NCI-H1417 (cell line): ENCODE data around the gene GGT5.
"Not testable (repeated sequence)": the region's sequence is repeated elsewhere in the genome, so short reads cannot be mapped to it uniquely, and the experiment has no call there.

Source experiments
- DNase-seq, 3 experiments: peaks; one replicate each; lab custom pipeline; 2025; lab: John Stamatoyannopoulos, UW

Gene GGT5

DNA sequence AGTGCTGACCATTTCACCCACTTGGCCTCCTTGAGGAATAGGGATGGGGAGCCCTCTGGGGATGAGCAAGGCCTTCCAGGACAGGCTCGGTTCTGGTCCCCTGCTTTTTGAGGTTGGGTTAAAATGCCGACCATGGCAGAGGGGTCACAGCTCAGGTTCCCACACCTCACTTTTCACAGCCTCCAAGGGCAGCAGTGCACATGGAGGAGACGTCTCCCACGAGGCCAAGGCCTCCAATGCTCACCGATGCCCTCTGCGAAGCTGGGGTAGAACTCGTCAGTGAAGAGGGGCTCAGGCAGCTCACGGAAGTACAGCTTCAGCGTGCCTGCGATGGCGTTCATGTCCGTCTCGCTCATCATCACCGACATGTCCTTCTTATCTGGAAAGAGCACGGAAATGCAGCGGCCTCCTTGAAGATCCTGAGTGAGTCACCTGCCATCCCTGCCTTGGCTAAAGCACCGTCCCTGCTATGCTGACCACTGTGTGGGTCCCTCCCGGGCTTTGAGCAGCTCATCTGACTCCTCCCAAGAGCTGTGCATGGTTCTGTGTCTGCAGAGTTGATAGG, 17.4 kb upstream of the GGT5 start:
- DNase-seq, result not testable (repeated sequence)

DNA sequence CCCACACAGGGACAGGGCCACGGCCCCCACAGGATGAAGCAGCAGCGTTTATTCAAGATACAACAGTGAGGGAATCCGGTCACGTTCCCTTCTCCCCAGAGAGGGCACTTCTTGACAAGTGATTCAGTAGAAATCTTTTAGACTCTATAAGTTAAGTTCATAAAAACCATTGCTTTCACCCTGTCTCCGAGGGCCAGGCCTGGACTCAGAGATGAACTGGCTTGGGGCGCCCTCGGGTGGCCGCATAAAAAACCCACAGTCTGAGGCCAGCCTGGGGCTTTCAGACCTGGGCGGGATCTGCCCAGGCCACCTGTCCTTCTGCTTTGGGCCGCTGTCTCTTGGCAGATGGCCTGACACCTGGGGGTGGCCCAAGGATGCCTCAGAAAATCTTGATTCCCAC, 14.6 kb upstream of the GGT5 start:
- DNase-seq, result peak in 2 of 3 experiments; percentile 6 to 55

DNA sequence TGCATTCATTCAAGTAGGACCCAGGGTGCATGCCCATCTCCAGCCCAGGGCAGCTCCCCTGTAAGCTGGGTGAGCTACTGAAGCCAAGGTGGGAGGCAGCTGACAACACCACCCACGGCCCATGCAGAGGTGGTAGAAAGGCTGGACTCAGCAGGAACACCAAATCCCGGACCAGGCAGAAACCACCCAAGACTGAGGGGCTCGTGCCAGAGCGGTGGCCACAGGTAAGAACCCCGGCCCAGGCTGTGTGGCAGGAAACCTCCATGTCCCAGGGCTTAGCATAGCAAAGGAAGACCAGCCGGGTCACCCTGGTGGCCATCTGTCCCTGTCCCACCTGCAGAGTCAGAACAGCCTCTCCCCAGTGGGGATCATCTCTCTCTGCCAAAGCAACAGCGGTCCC, 11.9 kb upstream of the GGT5 start:
- DNase-seq, result not testable (repeated sequence)

DNA sequence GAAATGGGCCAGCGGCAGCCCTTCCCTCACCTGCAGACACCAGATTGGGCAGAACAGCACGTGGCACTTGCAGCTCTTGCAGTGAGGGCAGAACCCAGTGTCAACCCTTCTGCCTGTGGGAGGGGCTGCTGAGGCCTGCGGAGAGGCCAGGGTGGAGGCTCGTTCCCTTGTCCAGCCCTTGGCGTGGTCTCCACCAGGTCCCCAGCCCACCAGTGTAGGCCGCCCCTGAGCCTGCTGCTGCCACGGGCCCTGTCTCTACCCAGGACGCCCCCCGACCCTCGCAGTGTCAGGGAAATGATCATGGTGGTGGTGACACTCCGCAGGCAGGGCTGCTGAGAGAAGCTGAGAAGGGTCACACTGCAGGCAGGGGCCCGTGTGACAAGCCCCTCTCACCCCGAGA, 11.3 kb upstream of the GGT5 start:
- DNase-seq, result not testable (repeated sequence)

DNA sequence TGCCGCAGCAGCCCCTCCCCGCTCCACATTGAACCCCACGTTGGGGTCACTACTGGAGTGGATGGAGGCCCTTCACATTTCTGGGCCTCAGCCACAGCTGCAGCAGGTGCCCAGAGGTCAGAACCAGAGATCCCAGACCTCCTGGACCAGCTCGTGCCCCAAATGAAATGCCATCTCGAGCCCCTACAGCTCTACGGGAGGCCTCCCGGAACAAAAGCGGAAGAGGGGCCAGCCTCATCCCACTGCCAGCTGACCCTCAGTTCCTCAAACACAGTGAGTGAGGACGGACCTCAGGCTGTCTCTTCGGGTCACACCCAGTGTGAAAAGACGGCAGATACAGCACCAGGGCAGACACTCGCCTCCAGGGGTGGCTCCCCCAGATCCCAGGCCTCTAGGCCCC, 8.2 kb upstream of the GGT5 start:
- not testable (repeated sequence) for DNase-seq

DNA sequence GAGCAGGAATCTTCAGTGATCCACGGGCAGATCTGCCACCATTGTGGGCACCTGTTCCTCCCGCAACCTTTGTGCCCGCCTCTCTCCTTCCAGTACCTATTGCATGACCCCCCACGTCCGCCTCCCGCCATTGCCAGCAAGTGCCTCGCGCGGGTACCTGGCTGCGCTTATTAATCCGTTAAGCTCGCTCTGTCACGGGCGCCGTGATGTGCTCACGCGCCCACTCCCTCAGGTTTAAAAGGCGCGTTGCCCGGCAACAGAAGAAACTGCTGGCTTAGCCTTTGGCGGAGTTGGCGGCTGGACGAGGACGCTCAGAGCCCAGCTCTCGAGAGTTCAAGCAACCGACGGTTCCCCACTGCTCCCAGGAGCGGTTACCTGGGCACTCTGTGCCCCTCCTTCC, 6.4 kb upstream of the GGT5 start:
- not testable (repeated sequence) for DNase-seq

DNA sequence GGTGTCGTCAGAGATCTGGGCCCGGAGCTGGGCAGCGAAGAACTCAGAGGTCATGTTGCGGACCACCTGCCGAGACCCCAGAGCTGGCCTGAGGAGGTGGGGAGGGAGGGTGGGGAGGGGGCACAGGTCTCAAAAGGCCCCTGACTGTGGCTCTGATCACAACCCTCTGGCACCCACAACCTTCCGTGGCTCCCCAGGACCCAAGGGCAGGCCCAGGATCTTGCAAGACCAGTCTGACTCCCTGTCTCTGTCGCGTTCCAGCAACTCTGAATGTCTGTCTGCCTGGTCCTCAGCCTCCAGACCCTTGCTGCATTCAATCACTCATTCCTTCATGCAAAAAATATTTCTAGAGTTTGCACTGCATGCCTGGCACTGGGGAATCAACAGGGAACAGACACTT, 4.5 kb upstream of the GGT5 start:
- DNase-seq, result not testable (repeated sequence)

DNA sequence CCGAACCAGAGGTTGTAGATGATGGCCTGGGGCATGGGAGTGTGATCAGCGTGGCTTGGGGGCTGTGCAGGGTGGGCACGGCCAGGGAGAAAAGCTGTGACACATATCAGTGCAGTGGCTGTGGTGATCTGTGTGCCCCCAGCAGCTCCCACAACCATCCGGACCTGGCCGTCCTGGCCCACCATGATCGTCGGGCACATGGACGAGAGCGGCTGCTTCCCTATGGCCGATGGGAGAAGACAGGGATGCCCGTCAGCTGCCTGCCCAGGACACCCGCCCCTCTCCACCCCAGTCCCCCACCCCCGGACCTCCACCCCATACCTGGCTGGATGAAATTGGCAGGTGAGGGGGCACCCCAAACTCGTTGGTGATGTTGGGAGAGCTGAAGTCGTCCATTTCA, 3.7 kb upstream of the GGT5 start:
- not testable (repeated sequence) for DNase-seq

DNA sequence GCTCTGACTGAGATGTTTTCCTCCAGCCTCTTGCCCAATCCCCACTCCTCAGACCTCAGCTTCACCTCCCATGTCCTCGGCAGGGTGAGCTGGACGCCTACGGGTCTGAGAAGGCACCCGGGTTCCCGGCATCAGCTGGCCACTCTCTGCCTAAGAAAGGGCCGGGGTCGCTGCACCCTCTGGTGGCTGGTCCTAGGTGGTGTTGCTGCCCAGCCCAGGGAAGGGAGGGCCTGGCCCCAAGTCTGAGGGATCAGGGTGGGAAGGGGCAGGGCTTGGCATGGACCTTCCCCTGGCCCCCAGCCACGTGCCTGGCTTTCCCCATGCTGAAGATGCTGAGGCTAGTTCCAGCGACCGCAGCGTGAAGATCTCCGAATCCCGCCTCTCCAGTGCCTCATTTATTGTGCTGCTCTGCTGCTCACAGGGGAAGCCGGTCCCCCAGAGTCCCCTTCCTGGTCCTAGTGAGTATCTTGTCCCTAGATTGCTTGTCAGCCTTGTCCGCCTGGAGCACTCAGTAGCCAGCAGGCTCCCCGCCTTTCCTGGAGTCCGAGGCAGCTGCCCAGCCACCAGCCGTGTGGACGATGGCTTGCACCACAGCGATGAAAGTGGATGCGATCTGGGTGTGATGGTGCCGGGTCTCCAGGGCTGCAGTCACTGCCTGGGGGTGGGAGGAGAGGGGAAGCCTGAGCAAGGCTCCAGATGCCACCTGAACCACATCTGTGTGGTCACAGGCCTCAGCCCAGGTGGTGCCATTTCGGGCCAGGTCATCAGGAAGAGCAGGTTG, 2.9 kb upstream of the GGT5 start:
- peak; percentile 7 to 63 (median 27) for DNase-seq

DNA sequence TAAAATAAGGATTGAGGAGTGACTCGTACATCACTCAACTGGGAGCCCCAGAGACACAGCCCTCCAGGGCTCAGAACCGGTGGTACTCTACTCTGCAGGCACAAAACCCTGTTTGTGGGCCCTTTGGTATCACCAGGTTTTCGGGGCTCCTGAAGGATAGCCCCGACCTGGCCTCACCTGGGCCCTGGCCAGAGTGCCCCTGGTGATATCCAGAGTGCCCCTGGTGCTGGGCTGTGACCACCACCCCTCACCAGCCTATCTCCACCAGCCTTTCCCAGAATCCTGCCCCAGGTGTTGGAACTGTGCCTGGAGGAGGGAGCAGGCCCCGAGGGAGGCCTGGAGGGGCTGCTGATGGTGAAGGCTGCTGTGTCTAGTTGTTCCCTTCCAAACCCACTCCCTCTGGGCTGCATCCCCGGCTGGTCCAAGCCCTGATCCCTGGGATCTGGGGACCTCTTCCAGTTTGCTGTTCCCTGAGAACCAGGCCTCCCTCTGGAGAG, 2.2 kb upstream of the GGT5 start:
- no peak for DNase-seq

DNA sequence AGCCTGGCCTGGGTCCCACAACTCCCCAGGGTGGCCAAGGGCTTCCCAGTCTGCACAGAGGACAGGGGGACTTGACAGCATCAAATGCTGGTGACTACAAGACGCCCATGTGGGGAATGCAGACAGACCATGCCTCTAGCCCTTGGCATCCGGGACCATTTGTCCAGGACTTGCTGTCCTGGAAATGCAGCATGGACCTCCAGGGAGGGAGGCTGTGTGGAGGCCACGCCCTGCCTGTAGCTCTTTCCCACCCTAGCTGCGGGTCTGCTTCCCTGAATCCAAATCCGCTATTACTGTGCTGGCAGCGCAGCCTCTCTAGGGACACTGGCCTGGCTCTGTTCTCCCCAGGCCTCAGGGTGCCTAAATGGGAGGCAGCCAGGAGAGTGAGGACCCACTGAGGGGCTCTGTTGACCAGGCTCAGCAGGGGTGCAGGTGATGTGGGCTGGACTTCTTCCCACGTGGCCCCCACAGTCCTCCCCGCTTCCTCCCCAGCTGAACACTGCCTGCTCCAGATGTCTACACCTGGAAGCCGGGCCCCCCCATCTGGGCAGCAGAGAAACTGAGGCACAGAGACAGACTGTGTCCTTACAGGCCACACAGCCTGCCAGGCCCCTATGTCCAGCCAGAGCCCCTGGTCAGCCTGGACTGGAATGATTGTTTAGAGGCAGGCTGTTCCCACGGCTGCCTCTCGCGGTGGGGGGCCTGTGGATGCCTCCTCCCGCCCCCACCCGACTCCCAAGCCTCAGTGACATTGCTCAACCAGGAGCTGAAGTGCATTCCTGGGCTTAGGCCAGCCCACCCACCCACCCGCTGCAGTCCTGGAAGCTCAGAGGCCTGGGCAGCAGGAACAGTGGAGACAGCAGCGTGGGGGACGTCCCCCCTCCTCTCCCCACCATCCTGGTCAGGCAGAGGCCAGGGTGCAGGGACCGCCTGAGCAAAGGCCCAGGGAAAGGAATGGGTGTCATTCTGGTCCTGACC, 991 bp upstream of the GGT5 start:
- DNase-seq, result not testable (repeated sequence)

DNA sequence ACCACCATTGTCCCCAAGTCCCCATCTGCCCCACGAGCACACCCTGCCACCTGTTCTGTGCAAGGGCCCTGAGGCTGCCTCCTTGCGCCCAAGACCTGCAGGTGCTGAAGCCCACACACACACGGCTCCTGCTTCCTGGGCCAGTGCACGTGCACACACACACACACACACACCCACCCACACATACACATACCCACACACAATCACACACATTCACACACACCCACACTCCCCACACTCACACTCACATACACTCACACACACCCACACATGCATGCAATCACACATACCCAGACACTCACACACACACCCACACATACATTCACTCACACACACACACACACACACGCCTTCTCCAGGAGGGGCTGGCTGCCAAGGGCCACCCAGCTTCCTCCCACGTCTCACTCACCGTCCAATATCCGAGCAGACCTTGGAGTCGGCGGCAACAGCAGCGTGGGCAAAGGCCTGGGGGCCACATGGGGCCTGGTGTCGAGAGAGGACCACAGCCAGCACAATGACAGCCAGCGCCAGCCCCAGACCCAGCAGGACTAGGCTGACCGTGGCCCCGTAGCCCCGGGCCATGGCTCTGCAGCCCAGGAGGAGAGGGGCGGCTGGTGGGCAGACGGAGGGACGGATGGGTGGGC, 616 bp downstream of the GGT5 start:
- no peak for DNase-seq

DNA sequence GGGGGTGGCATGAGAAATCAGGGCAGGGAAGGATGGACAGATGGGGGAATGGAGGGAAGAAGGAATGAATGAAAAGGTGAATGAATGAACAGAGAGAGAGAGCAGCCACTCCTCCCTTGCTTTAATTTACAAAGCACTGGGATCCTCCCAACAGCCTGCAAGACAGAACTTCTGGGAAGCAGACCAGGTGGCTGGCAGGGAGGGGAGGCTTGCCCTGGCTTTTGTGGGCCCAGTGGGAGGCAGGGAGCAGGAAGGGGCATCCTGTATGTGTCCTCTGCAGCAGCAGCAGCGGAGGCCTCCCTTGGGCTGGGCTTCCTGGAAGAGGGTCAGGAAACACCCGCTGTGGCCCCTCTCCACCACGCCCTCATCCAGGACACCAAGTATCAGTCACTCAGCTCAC, 1.5 kb downstream of the GGT5 start:
- DNase-seq, result not testable (repeated sequence)

DNA sequence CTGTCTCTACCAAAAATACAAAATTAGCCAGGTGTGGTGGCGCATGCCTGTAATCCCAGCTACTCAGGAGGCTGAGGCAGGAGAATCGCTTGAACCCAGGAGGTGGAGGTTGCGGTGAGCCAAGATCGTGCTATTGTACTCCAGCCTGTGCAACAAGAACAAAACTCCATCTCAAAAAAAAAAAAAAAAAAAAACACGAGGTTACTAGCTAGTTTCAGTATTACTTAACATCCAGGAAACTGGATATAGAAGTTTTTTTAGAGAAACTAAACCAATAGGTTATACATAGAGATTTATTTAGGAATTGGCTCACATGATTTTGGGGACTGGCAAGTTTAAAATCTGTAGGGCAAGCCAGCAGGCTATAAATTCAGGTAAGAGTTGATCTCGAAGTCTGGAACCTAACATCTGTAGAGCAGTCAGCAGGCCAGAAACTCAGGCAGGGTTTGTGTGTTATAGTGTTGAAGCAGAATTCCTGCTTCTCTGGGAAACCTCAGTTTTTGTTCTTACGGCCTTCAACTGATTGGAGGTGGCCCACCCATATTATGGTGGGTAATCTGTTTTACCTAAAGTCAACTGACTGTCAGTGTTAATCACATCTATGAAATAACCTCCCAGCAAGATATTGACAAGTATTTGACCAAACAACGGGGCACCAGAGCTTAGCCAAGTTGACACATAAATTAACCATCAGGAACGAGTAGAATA, 3.7 kb downstream of the GGT5 start:
- DNase-seq, result not testable (repeated sequence)

DNA sequence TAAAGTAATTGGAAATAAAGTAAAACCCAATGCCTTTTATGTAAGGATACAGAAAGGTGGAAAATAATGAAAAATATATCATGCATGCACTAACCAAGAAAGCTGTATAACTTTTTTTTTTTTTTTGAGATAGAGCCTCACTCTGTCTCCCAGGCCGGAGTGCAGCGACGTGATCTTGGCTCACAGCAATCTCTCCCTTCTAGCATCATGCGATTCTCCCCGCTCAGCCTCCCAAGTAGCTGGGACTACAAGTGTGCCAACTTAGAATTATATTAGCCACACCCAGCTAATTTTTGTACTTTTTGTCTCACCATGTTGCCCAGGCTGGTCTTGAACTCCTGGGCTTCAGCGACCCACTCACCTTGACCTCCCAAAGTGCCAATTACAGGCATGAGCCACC, 4.5 kb downstream of the GGT5 start:
- no peak for DNase-seq

DNA sequence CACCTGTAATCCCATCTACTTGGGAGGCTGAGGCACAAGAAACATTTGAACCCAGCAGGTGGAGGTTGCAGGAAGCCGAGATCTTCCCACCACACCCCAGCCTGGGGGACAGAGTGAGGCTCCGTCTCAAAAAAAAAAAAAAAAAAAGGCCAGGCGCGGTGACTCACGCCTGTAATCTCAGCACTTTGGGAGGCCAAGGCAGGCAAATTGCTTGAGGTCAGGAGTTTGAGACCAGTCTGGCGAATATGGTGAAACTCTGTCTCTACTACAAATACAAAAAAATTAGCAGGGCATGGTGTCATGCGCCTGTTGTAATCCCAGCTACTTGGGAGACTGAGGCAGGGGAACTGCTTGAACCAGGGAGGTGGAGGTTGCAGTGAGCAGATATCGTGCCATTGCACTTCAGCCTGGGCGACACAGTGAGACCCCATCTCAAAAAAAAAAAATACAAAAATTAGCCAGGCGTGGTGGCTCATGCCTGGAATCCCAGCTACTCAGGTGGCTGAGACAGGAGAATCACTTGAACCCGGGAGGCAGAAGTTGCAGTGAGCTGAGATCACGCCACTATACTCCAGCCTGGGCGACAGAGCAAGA, 6.7 kb downstream of the GGT5 start:
- DNase-seq, result not testable (repeated sequence)

DNA sequence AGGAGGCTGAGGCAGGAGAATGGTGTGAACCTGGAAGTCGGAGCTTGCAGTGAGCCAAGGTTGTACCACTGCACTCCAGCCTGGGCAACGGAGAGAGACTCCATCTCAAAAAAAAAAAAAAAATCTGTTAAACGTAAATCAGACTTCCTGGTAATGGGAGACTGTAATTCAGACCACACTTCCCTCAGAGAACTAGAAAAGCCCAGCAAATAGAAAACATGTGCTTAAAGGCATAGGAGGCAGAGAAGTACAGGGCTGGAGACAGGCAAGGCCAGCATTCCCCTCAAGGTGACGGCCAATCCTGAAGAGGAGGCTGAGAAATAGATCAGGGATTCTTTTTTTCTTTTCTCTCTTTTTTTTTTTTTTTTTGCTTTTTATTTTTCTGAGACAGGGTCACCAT, 8.2 kb downstream of the GGT5 start:
- no peak for DNase-seq

DNA sequence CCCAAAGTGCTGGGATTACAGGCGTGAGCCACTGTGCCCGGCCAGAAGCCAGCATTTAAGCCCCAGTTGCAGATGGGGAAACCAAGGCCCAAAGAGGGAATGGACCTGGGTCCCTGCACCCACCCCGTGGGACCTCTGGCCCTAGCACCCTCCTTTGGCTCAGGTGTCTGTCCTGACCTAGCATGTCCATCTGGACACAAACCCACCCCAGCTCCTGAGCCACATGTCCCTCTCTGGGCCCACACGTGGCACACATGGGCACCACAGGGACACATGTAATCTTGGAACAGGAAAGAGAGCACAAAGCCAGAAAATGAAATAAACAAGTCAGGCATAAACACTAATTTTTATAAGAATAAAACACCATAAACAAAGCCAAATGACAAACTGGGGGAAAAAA, 9.6 kb downstream of the GGT5 start:
- DNase-seq, result no peak

DNA sequence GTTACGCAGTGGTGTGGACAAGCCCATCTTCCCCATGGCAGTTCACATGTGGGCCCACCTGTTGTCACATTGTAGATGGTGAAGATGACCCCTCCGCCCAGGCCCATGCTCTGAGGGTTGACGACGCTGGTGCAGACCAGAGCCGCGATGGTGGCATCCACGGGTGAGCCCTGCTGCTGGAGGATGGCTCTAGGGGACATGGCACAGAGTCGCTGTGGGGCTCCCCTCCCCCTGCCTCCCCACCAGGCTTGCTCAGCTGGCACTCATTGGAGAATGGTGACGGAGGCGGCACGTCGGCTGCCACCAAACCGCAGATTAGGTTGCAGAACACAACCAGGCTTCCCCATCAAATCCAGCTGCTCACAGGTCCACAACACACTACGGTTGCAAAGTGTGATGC, 11.1 kb downstream of the GGT5 start:
- no peak for DNase-seq

DNA sequence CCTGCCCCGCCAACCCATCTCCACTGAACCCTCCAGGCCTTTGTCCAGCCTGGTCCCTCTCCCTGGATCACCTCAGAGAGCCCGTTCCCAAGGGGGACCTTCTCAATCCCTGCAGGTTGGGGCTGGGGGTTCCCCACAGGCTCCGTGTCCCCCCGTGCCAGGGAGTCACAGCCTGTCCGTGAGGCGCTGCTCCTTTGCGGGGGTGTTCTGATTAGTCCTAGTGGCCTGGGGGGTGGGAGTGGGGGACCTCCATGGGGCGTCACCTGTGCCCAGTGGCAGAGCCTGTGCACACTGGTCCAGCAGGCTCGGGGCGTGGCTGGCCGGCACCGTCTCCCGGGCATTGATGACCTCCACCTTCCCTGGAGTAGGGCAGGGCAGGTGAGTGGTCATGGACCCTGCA, 11.6 kb downstream of the GGT5 start:
- DNase-seq, result no peak

DNA sequence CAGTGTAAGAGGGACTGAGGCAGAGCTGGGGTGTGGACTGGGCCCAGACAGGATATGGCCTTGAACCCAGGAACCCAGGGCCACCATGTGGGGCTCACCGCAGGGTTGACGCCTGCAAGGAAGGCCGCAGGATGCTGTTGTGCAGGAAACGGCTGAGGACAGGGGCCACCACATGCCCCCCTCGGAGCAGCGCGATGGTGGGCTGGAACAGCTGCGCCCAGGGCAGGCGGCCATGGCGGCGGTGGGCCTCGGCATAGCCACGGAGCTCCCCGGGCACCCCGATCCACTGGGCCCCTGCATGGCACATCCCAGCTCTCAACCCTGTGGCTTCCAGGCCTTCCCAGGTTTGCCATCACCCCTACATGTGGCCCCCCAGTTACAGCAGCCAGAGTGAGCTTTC, 12.2 kb downstream of the GGT5 start:
- no peak for DNase-seq
